GM12874 (cell line): ENCODE data around the gene REC114.

Experiments
- TF ChIP-seq, protein P1 (sequence below): IDR thresholded peaks from 2 replicates; pipeline ENCODE4 v1.5.1; 2011; ENCODE audit warnings: low read depth, mild to moderate bottlenecking, control low read depth, low read length, moderate library complexity; ENCODE audit not compliant: insufficient read depth

REC114 gene

GRCh38 chr15:73590263-73590662 lies 147.3 kb downstream of the REC114 start:
- TF ChIP-seq, protein P1, sequence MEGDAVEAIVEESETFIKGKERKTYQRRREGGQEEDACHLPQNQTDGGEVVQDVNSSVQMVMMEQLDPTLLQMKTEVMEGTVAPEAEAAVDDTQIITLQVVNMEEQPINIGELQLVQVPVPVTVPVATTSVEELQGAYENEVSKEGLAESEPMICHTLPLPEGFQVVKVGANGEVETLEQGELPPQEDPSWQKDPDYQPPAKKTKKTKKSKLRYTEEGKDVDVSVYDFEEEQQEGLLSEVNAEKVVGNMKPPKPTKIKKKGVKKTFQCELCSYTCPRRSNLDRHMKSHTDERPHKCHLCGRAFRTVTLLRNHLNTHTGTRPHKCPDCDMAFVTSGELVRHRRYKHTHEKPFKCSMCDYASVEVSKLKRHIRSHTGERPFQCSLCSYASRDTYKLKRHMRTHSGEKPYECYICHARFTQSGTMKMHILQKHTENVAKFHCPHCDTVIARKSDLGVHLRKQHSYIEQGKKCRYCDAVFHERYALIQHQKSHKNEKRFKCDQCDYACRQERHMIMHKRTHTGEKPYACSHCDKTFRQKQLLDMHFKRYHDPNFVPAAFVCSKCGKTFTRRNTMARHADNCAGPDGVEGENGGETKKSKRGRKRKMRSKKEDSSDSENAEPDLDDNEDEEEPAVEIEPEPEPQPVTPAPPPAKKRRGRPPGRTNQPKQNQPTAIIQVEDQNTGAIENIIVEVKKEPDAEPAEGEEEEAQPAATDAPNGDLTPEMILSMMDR, result no peak

DNA sequence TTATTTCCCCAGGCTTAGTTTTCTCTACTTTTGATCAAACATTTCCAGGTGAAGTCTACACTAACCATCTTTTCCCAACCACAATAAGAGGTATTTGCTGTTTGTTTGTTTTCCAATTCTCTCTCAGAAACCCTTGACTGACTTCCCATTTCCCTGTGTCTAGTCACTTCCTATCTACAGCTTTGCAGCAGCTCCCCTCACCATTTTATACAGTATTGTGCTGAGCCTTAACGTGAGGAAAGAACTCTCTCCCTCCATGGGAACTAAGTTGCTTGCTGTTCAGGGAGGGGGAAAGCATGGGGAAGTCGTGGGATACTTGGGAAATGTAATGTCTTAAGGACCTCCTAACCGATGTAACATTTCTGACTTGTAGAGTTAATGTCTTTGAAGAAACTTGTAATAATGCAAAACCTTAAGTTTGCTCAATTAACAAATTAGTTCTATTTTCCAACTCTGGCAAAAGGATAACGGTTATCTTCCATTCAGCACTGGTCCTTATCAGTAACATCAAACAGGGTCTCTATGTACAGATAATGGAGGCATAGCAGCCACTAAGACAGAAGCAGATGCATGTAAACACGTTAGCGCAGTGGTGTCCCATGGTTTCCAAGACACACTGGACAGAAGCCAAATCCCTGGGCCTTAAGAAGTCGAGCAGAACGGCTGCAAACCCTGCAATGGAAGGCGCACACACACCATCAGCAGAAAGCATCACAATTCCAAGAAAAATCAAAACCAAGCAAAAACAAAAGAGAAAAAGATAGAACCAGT lies 150.5 kb downstream of the REC114 start:
- TF ChIP-seq, protein P1, result no peak

DNA sequence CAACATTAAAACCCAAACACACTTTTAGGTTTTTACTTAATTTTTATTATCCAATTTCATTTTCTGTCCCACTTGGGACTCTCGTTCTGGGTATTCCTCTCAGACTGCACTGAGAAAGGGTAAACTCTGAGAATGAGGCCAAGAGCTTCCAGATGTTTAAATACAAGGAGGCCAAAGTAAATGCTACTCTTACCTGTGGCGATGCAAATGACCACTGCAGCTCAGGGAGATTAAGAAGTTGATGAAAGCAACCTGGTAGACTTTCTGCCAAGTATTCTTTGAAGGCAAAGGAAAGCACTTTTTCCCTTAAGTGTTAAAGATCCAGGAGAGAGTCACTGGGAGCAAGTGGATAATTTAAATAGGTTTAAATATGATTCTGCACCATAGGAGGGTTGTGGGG lies 151.1 kb downstream of the REC114 start:
- TF ChIP-seq, protein P1, result no peak

- TF ChIP-seq, protein P1, result no peak
These were observed 153.2 kb downstream of the REC114 start for GRCh38 chr15:73596174-73596573.

DNA sequence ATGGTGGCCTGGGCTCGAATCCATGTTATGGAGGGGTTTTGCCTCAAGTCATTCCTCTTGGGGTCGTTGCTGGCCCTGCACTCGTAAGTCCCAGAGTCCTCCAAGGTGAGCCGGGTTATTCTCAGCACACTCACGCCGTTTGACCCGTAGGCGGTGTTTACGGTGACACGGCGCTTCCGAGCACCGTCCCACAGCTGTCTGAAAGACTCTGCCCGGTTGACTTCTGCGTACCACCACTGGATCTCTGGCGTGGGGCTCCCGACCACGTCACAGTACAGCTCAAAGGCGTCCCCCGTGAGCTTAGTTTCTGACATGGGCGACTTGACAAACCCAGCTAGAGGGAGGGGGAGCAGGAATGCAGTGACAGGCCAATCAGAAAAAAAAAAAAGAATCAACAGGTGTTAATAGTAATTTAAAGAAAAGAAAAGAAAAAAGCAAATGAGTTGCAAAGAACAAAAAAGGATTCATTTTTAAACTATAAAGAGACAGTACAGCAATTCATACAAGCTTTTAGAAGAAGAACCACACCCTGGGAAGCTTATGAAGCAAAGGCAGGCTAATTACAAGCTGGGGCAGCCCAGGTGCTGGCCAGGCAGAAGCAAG lies 154.2 kb downstream of the REC114 start:
- TF ChIP-seq, protein P1, result no peak

DNA sequence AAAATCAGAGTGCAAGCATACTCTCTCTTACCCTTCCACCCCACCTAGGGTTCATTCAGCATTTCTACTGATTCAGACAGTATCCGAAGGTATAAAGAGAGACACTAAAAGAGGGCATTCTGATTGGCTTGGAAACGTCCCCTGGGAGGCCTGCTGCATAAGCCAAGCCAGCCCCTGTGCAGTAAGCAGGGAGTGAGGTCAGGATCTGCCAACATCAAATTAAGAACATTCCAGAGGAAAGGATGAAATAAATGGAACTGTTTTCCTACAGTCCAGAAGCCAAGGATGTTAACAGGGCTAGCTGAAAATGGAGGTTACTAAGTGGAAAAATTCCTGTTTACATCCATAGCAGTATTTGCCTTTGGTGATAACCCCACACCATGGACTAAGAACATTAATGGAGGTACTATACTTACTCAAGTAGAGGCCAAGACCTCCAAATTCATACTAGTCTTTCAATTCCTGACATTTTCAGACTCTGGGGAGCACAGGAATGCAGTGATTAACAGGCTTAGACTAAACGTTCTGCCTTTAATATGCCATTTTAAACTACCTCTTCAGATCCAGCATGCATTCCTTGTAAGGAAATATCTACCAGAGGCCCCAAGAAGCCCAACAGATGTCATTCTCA lies 155.7 kb downstream of the REC114 start:
- TF ChIP-seq, protein P1, result no peak

- TF ChIP-seq, protein P1, result no peak
These were observed 157.0 kb downstream of the REC114 start for GRCh38 chr15:73599934-73600333.
